ENCODE results near the gene LRRFIP2. TPM values are rescaled to one million over a fixed set of nuclear protein-coding genes. Genes with fewer than 3 reads are reported as not detected.

The LRRFIP2 gene
- total and polyA plus RNA-seq, 2 experiments from 2014 or later = 29.0 to 48.8 TPM

GRCh38 chr3:37171144-37171543 is 3.2 kb downstream of the LRRFIP2 start:
- 91% methylated on average over 4 of the region's 4 CpGs for WGBS (ENCODE audit: low lambda C conversion rate, missing lambda C conversion rate)
- peaks cover 76% of the 10 kb centered on the region for H3K79me2 ChIP-seq
- no peaks in the 10 kb centered on the region for H3K9me3 ChIP-seq (ENCODE audit: low read depth)
- no peak overlapping the region for H3K4me3 ChIP-seq
- no peaks in the 10 kb centered on the region for H3K9me2 ChIP-seq (replicated peaks; ENCODE audit: insufficient read depth)
- peak overlapping the region; percentile 68 for H3K27ac ChIP-seq
- peaks cover 15% of the 10 kb centered on the region for H3K4me1 ChIP-seq (ENCODE audit: insufficient read depth)
- no peaks in the 10 kb centered on the region for H3K36me3 ChIP-seq (replicated peaks; ENCODE audit: insufficient read depth, low read depth)
- no peak overlapping the region for H2AFZ ChIP-seq
- TF ChIP-seq, protein P1, sequence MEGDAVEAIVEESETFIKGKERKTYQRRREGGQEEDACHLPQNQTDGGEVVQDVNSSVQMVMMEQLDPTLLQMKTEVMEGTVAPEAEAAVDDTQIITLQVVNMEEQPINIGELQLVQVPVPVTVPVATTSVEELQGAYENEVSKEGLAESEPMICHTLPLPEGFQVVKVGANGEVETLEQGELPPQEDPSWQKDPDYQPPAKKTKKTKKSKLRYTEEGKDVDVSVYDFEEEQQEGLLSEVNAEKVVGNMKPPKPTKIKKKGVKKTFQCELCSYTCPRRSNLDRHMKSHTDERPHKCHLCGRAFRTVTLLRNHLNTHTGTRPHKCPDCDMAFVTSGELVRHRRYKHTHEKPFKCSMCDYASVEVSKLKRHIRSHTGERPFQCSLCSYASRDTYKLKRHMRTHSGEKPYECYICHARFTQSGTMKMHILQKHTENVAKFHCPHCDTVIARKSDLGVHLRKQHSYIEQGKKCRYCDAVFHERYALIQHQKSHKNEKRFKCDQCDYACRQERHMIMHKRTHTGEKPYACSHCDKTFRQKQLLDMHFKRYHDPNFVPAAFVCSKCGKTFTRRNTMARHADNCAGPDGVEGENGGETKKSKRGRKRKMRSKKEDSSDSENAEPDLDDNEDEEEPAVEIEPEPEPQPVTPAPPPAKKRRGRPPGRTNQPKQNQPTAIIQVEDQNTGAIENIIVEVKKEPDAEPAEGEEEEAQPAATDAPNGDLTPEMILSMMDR (IDR thresholded peaks at IDR 0.05; ENCODE audit: poor library complexity) = no peak
- TF ChIP-seq EZH2phosphoT487 (IDR thresholded peaks at IDR 0.05; ENCODE audit: low read depth, severe bottlenecking, unreplicated experiment) (no peak), EZH2 (IDR thresholded peaks at IDR 0.05; ENCODE audit: borderline replicate concordance) (no peak)
- no peak for DNase-seq (ENCODE audit: low spot score)
- no peaks in the 10 kb centered on the region for H3K27me3 ChIP-seq
- H3K4me2 ChIP-seq = no peak overlapping the region
- H4K20me1 ChIP-seq (ENCODE audit: insufficient read depth, poor library complexity, severe bottlenecking) = no peaks in the 10 kb centered on the region

DNA sequence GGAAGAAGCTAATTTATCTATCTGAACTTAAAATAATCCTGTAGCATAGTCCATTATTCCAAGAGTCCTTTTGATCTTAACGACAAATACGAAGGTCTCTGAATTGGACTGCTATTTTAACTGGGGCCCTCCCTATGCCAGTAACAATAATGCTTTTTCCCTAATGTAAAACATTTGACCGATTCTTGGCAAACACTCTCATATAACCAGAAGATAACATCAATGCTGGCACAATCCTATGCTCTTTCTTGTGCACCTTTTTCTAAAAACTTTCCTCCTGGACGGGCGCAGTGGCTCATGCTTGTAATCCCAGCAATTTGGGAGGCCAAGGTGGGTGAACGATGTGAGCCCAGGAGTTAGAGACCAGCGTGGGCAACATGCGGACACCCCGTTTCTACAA is 3.9 kb downstream of the LRRFIP2 start:
- H3K9me2 ChIP-seq (replicated peaks; ENCODE audit: insufficient read depth) = no peaks in the 10 kb centered on the region
- H3K4me1 ChIP-seq (ENCODE audit: insufficient read depth) = peaks cover 15% of the 10 kb centered on the region
- no peak overlapping the region for H2AFZ ChIP-seq
- H3K4me2 ChIP-seq = peak overlapping the region; percentile 25
- DNase-seq (ENCODE audit: low spot score) = no peak
- H3K27ac ChIP-seq = peak overlapping the region; percentile 68
- TF ChIP-seq EZH2 (IDR thresholded peaks at IDR 0.05; ENCODE audit: borderline replicate concordance) = no peak
- no peak for TF ChIP-seq EZH2phosphoT487 (IDR thresholded peaks at IDR 0.05; ENCODE audit: low read depth, severe bottlenecking, unreplicated experiment)
- TF ChIP-seq, protein P1 (IDR thresholded peaks at IDR 0.05; ENCODE audit: poor library complexity) = no peak
- WGBS (ENCODE audit: low lambda C conversion rate, missing lambda C conversion rate) = 79% methylated on average over 9 of the region's 9 CpGs
- H3K27me3 ChIP-seq = no peaks in the 10 kb centered on the region
- no peak overlapping the region for H3K4me3 ChIP-seq
- no peaks in the 10 kb centered on the region for H4K20me1 ChIP-seq (ENCODE audit: insufficient read depth, poor library complexity, severe bottlenecking)
- no peaks in the 10 kb centered on the region for H3K9me3 ChIP-seq (ENCODE audit: low read depth)
- H3K36me3 ChIP-seq (replicated peaks; ENCODE audit: insufficient read depth, low read depth) = no peaks in the 10 kb centered on the region
- H3K79me2 ChIP-seq = peaks cover 83% of the 10 kb centered on the region

DNA sequence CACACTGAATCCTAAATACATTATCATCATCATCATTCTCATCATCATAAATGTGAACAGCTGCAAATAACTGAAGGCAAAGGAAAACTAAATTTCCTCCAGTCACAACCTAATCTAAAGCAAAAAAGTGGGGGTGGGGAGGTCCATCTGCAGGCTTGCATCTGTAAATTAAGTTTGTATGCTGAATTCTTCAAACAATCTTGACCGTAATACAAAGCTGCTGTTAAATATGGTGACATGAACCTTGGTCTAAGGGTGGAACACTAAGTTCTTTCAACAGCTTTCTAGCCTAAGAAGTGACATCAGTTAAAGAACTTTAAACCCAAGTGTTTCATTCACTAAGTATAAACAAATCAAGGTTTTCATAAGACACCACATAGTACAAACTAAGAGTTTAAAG is 4.3 kb downstream of the LRRFIP2 start:
- peaks cover 15% of the 10 kb centered on the region for H3K4me1 ChIP-seq (ENCODE audit: insufficient read depth)
- no peaks in the 10 kb centered on the region for H3K27me3 ChIP-seq
- H3K4me3 ChIP-seq = no peak overlapping the region
- no peaks in the 10 kb centered on the region for H3K9me2 ChIP-seq (replicated peaks; ENCODE audit: insufficient read depth)
- H4K20me1 ChIP-seq (ENCODE audit: insufficient read depth, poor library complexity, severe bottlenecking) = no peaks in the 10 kb centered on the region
- peak; percentile 25 for DNase-seq (ENCODE audit: low spot score)
- no peak overlapping the region for H2AFZ ChIP-seq
- H3K9me3 ChIP-seq (ENCODE audit: low read depth) = no peaks in the 10 kb centered on the region
- H3K4me2 ChIP-seq = peak overlapping the region; percentile 47
- H3K36me3 ChIP-seq (replicated peaks; ENCODE audit: insufficient read depth, low read depth) = no peaks in the 10 kb centered on the region
- TF ChIP-seq EZH2phosphoT487 (IDR thresholded peaks at IDR 0.05; ENCODE audit: low read depth, severe bottlenecking, unreplicated experiment) = no peak
- TF ChIP-seq, protein P1 (IDR thresholded peaks at IDR 0.05; ENCODE audit: poor library complexity) = no peak
- no peak for TF ChIP-seq EZH2 (IDR thresholded peaks at IDR 0.05; ENCODE audit: borderline replicate concordance)
- H3K79me2 ChIP-seq = peaks cover 85% of the 10 kb centered on the region
- WGBS (ENCODE audit: low lambda C conversion rate, missing lambda C conversion rate) = 32% methylated on average over 1 of the region's 1 CpG
- H3K27ac ChIP-seq = peak overlapping the region; percentile 68

- H4K20me1 ChIP-seq (ENCODE audit: insufficient read depth, poor library complexity, severe bottlenecking) = no peaks in the 10 kb centered on the region
- H3K27me3 ChIP-seq = no peaks in the 10 kb centered on the region
- H3K9me2 ChIP-seq (replicated peaks; ENCODE audit: insufficient read depth) = no peaks in the 10 kb centered on the region
- no peak overlapping the region for H3K27ac ChIP-seq
- H3K4me3 ChIP-seq = no peak overlapping the region
- TF ChIP-seq, protein P1 (IDR thresholded peaks at IDR 0.05; ENCODE audit: poor library complexity) = no peak
- TF ChIP-seq EZH2 (IDR thresholded peaks at IDR 0.05; ENCODE audit: borderline replicate concordance) (no peak), EZH2phosphoT487 (IDR thresholded peaks at IDR 0.05; ENCODE audit: low read depth, severe bottlenecking, unreplicated experiment) (no peak)
- H3K79me2 ChIP-seq = peaks cover 77% of the 10 kb centered on the region
- no peaks in the 10 kb centered on the region for H3K36me3 ChIP-seq (replicated peaks; ENCODE audit: insufficient read depth, low read depth)
- H2AFZ ChIP-seq = no peak overlapping the region
- 92% methylated on average over 1 of the region's 1 CpG for WGBS (ENCODE audit: low lambda C conversion rate, missing lambda C conversion rate)
- peaks cover 8% of the 10 kb centered on the region for H3K4me1 ChIP-seq (ENCODE audit: insufficient read depth)
- H3K9me3 ChIP-seq (ENCODE audit: low read depth) = no peaks in the 10 kb centered on the region
- no peak overlapping the region for H3K4me2 ChIP-seq
- DNase-seq (ENCODE audit: low spot score) = no peak
These were observed 5.5 kb downstream of the LRRFIP2 start for GRCh38 chr3:37168896-37169295.
